Hepatocyte (in vitro differentiated cells): ENCODE results near the gene PTPRM. TPM values are rescaled to one million over a fixed set of nuclear protein-coding genes. Genes with fewer than 3 reads are reported as not detected.

Source experiments
- DNase-seq: peaks from one replicate; pipeline ENCODE4 v3.0.0-alpha.2; 2016; ENCODE audit warnings: low spot score
- H2AFZ ChIP-seq: fragments of 200-600 bp; sonication (generic); 2 replicates; pipeline ENCODE4 v1.6.0; 2016; ENCODE audit warnings: antibody characterized with exemption, mild to moderate bottlenecking
- H3K27ac ChIP-seq: fragments of 200-600 bp; sonication (generic); 2 replicates; pipeline ENCODE4 v1.5.1; 2016; ENCODE audit warnings: mild to moderate bottlenecking
- H3K27me3 ChIP-seq: fragments of 200-600 bp; sonication (generic); 2 replicates; pipeline ENCODE4 v1.6.1; 2016
- H3K36me3 ChIP-seq: fragments of 200-600 bp; sonication (generic); replicated peaks from 2 replicates; pipeline ENCODE4 v1.5.1; 2016; ENCODE audit warnings: low read depth; ENCODE audit not compliant: insufficient read depth
- H3K4me1 ChIP-seq: fragments of 200-600 bp; sonication (generic); 2 replicates; pipeline ENCODE4 v1.5.1; 2016; ENCODE audit warnings: mild to moderate bottlenecking, moderate library complexity; ENCODE audit not compliant: insufficient read depth
- H3K4me2 ChIP-seq: fragments of 200-600 bp; sonication (generic); 2 replicates; pipeline ENCODE4 v1.6.0; 2016
- H3K4me3 ChIP-seq: fragments of 200-600 bp; sonication (generic); 2 replicates; pipeline ENCODE4 v1.5.1; 2016; ENCODE audit warnings: mild to moderate bottlenecking
- H3K79me2 ChIP-seq: fragments of 200-600 bp; sonication (generic); 2 replicates; pipeline ENCODE4 v1.6.0; 2017; ENCODE audit warnings: mild to moderate bottlenecking
- H3K9me2 ChIP-seq: fragments of 200-600 bp; sonication (generic); replicated peaks from 2 replicates; pipeline ENCODE4 v1.6.0; 2017; ENCODE audit warnings: mild to moderate bottlenecking; ENCODE audit not compliant: insufficient read depth
- H3K9me3 ChIP-seq: fragments of 200-600 bp; sonication (generic); 2 replicates; pipeline ENCODE4 v1.5.1; 2016; ENCODE audit warnings: low read depth, mild to moderate bottlenecking
- H4K20me1 ChIP-seq: fragments of 200-600 bp; sonication (generic); 2 replicates; pipeline ENCODE4 v1.6.0; 2016; ENCODE audit warnings: mild to moderate bottlenecking; ENCODE audit not compliant: insufficient read depth, poor library complexity, severe bottlenecking
- CTCF ChIP-seq: fragments of 200-600 bp; sonication (generic); IDR thresholded peaks from 2 replicates; pipeline ENCODE4 v1.5.1; 2016; ENCODE audit warnings: antibody characterized with exemption, mild to moderate bottlenecking; ENCODE audit not compliant: poor library complexity
- EZH2 ChIP-seq: fragments of 200-600 bp; sonication (generic); IDR thresholded peaks from 2 replicates; pipeline ENCODE4 v1.6.1; 2016; ENCODE audit warnings: antibody characterized with exemption, mild to moderate bottlenecking, borderline replicate concordance
- EZH2phosphoT487 ChIP-seq: fragments of 200-600 bp; sonication (generic); IDR thresholded peaks from one replicate; pipeline ENCODE4 v1.6.1; 2018; ENCODE audit warnings: antibody characterized with exemption, mild to moderate bottlenecking, low read depth, moderate library complexity; ENCODE audit not compliant: unreplicated experiment, severe bottlenecking
- WGBS: methylation state at CpG from one replicate; pipeline ENCODE4 v1.1.6; 2016; ENCODE audit warnings: low lambda C conversion rate; ENCODE audit errors: missing lambda C conversion rate; 5-methylcytosine and 5-hydroxymethylcytosine counted together
- polyA plus RNA-seq: library from polyadenylated mRNA; unstranded; fragments of >200 nt; fragmentation: Nextera tagmentation; extraction: Ambion mirVana; gene quantifications from 2 replicates; pipeline ENCODE4 v1.2.1, GENCODE V29; 2016
- total RNA-seq: library from RNA; depleted of rRNA; stranded (reverse); fragments of >200 nt; gene quantifications from 2 replicates; pipeline ENCODE4 v1.2.3, GENCODE V29; 2014

Gene PTPRM
- total and polyA plus RNA-seq, 2 experiments from 2014 or later: 26.1 to 47.4 TPM

DNA sequence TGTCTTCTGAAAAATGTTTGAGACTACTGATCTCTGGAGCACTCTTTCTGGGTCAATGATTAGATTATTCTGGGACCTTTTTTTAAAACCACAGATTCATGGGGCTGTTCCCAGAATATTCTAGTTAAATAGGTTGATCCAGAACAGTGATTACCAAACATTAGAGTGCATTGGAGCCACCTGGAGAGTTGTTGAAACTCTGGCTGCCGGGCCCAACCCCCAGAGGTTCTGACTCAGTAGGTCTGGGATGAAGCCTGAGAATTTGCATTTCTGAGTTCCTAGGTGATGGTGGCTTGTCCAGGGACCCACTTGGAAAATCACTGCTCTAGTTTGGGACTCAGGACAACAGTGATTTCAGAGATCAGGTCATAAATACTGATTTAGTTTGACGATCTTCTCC lies 197.3 kb downstream of the PTPRM start:
- H3K36me3 ChIP-seq: no peaks in the 10 kb centered on the region
- no peaks in the 10 kb centered on the region for H4K20me1 ChIP-seq
- H3K27ac ChIP-seq: no peak overlapping the region
- WGBS: 79% methylated on average over 2 of the region's 2 CpGs
- H2AFZ ChIP-seq: no peak overlapping the region
- no peaks in the 10 kb centered on the region for H3K9me3 ChIP-seq
- no peak overlapping the region for H3K4me3 ChIP-seq
- peaks cover 19% of the 10 kb centered on the region for H3K4me1 ChIP-seq
- H3K9me2 ChIP-seq: no peaks in the 10 kb centered on the region
- TF ChIP-seq EZH2phosphoT487 (no peak), CTCF (no peak), EZH2 (no peak)
- H3K27me3 ChIP-seq: no peaks in the 10 kb centered on the region
- no peak for DNase-seq
- H3K79me2 ChIP-seq: peaks cover 33% of the 10 kb centered on the region
- H3K4me2 ChIP-seq: no peak overlapping the region

DNA sequence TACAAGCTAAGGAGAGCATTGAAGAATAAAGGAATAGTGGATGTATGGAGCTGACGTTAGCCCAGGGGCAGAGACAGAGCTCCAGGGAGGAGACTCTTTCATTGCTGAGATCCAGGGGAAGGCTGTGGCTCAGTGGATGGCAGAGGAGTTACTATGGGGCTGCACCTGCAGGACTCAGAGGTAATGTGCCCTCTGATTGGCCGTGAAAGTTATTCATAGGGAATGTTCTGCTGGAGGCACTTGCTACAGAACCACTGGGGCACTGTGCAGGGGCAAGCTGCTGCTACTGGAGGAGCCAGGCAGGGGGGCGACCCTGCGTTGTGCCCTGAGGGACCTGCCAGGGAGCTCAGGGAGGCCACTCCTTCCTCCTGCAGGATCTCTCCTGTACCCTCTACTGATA lies 199.2 kb downstream of the PTPRM start:
- WGBS: 86% methylated on average over 4 of the region's 4 CpGs
- peaks cover 34% of the 10 kb centered on the region for H3K79me2 ChIP-seq
- no peaks in the 10 kb centered on the region for H3K36me3 ChIP-seq
- H3K4me3 ChIP-seq: no peak overlapping the region
- H3K4me2 ChIP-seq: no peak overlapping the region
- DNase-seq: no peak
- no peaks in the 10 kb centered on the region for H3K9me2 ChIP-seq
- no peak for TF ChIP-seq EZH2phosphoT487
- TF ChIP-seq CTCF: no peak
- no peak for TF ChIP-seq EZH2
- H3K4me1 ChIP-seq: peaks cover 7% of the 10 kb centered on the region
- no peak overlapping the region for H3K27ac ChIP-seq
- H4K20me1 ChIP-seq: peaks cover under 1% of the 10 kb centered on the region
- H3K27me3 ChIP-seq: no peaks in the 10 kb centered on the region
- no peak overlapping the region for H2AFZ ChIP-seq
- no peaks in the 10 kb centered on the region for H3K9me3 ChIP-seq

DNA sequence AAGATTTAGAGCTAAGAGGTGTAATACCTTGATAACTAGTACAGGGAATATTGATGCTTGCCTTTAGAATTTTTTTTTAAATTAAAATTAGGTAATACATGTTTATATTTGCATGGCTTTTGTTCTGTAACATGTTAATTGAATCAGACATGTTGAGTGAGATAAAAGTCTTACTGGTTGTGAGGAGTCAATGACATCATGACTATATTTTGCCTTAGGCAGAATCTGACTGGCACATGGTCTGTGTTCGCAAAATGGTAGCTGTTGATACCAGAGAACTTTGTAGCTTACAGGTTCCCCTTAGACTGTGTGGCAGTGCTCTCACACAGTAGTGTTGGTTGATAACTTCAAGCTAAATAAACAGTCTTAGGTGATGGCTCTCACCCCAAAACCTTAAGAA lies 199.7 kb downstream of the PTPRM start:
- H3K4me2 ChIP-seq: no peak overlapping the region
- H3K27ac ChIP-seq: no peak overlapping the region
- no peaks in the 10 kb centered on the region for H3K27me3 ChIP-seq
- no peaks in the 10 kb centered on the region for H3K36me3 ChIP-seq
- H2AFZ ChIP-seq: no peak overlapping the region
- TF ChIP-seq EZH2 (no peak), CTCF (no peak), EZH2phosphoT487 (no peak)
- H3K79me2 ChIP-seq: peaks cover 34% of the 10 kb centered on the region
- H3K4me3 ChIP-seq: no peak overlapping the region
- WGBS: 93% methylated on average over 1 of the region's 1 CpG
- no peak for DNase-seq
- H3K9me2 ChIP-seq: no peaks in the 10 kb centered on the region
- peaks cover 3% of the 10 kb centered on the region for H3K4me1 ChIP-seq
- H4K20me1 ChIP-seq: peaks cover 3% of the 10 kb centered on the region
- no peaks in the 10 kb centered on the region for H3K9me3 ChIP-seq

GRCh38 chr18:7770908-7771307 lies 203.8 kb downstream of the PTPRM start:
- H3K4me2 ChIP-seq: no peak overlapping the region
- no peaks in the 10 kb centered on the region for H3K9me3 ChIP-seq
- no peaks in the 10 kb centered on the region for H3K27me3 ChIP-seq

More at GRCh38 chr18:7770908-7771307, 203.8 kb downstream of the PTPRM start:
- Histone ChIP-seq H3K4me1 (no peaks in the 10 kb centered on the region), H3K4me3 (no peak overlapping the region), H3K27ac (no peak overlapping the region), H3K79me2 (peaks cover 19% of the 10 kb centered on the region), H4K20me1 (peaks cover 3% of the 10 kb centered on the region), H3K36me3 (no peaks in the 10 kb centered on the region), H2AFZ (no peak overlapping the region), H3K9me2 (no peaks in the 10 kb centered on the region)
- DNase-seq: no peak
- WGBS: 86% methylated on average over 4 of the region's 4 CpGs
- TF ChIP-seq EZH2phosphoT487 (no peak), EZH2 (no peak), CTCF (no peak)
